ENCODE data around the gene ABHD12B.
A peak's percentile ranks its signal among the peaks of the same experiment; 100 is the strongest.

Gene ABHD12B

GRCh38 chr14:50871914-50872732 is at the start of gene ABHD12B:
TSS of gene ABHD12B (plus strand) at chr14:50872053. CDS start at chr14:50872175, 122 bp downstream.
- peak; percentile 16 for DNase-seq

GRCh38 chr14:50822501-50823042 is 49.3 kb upstream of the ABHD12B start:
- peak; percentile 30 for DNase-seq

GRCh38 chr14:50823051-50823761 is 48.6 kb upstream of the ABHD12B start:
- no peak for DNase-seq

GRCh38 chr14:50823762-50824636 is 47.9 kb upstream of the ABHD12B start:
- peak; percentile 54 for DNase-seq

GRCh38 chr14:50825307-50825706 is 46.5 kb upstream of the ABHD12B start:
- no peak for DNase-seq

- DNase-seq, result no peak
These were observed 45.2 kb upstream of the ABHD12B start for GRCh38 chr14:50826681-50827080.

- DNase-seq, result no peak
These were observed 42.9 kb upstream of the ABHD12B start for GRCh38 chr14:50828721-50829488.

- DNase-seq, result peak; percentile 12
These were observed 42.3 kb upstream of the ABHD12B start for GRCh38 chr14:50829489-50830043.

- peak; percentile 67 for DNase-seq
These were observed 41.6 kb upstream of the ABHD12B start for GRCh38 chr14:50830044-50830931.

GRCh38 chr14:50830932-50831725 is 40.7 kb upstream of the ABHD12B start, which contains the start of gene NIN:
TSS of gene NIN (minus strand) at chr14:50831162. CDS start at chr14:50822056, 9,106 bp downstream.
- peak; percentile 91 for DNase-seq

- no peak for DNase-seq
These were observed 40.1 kb upstream of the ABHD12B start for GRCh38 chr14:50831726-50832168.

GRCh38 chr14:50832935-50833630 is 38.8 kb upstream of the ABHD12B start:
- DNase-seq, result no peak

GRCh38 chr14:50834802-50835276 is 37.0 kb upstream of the ABHD12B start:
- no peak for DNase-seq

GRCh38 chr14:50835280-50835679 is 36.6 kb upstream of the ABHD12B start:
- peak; percentile 71 for DNase-seq

- no peak for DNase-seq
These were observed 35.3 kb upstream of the ABHD12B start for GRCh38 chr14:50836515-50836914.

- no peak for DNase-seq
These were observed 34.6 kb upstream of the ABHD12B start for GRCh38 chr14:50837271-50837670.

GRCh38 chr14:50837850-50838470 is 33.9 kb upstream of the ABHD12B start:
- DNase-seq, result no peak

- no peak for DNase-seq
These were observed 32.8 kb upstream of the ABHD12B start for GRCh38 chr14:50839048-50839447.

All from suppressor macrophage treated with lipopolysaccharide for 4 hours (primary cell).